ENCODE results near the gene ANTXR1. TPM values are rescaled to one million over a fixed set of nuclear protein-coding genes. Genes with fewer than 3 reads are reported as not detected.

Gene ANTXR1
- total RNA-seq, 1 experiment from 2014 or later: 48.3 TPM

DNA sequence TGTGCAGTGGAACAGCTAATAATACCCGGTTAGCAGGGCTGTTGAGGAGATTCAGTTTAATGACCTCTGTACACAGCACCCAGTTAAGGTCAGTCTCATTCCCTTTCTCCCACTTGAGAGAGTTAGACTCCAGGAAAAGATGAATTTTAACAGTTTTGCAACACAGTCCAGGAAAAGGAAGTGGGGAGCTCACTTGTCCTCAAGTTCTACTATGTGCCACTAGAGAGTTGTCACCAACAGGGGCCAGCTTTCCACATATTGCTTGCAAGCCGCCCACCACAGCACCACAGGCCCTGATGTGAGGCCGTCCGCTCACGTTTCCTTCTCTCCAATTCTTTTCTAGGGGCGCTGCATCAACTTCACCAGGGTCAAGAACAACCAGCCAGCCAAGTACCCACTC lies 231.9 kb downstream of the ANTXR1 start:
- ChIA-PET POLR2A (ENCODE audit: unreplicated experiment) (no interaction called here), CTCF (no interaction called here)
- no peaks in the 10 kb centered on the region for H3F3A ChIP-seq (ENCODE audit: insufficient read depth, low read depth)
- no peaks in the 10 kb centered on the region for H3K79me2 ChIP-seq (ENCODE audit: low read depth)
- BruUV-seq (replicated peaks): no TSS peak
- intact Hi-C loops (cut with micrococcal nuclease; ENCODE audit: unreplicated experiment): no loop called here
- no peak overlapping the region for H2AFZ ChIP-seq
- H3K4me2 ChIP-seq: no peak overlapping the region
- DNase-seq: no peak
- no peaks in the 10 kb centered on the region for H3K4me1 ChIP-seq (replicated peaks; ENCODE audit: insufficient read depth)
- H3K9me2 ChIP-seq (ENCODE audit: insufficient read depth): no peaks in the 10 kb centered on the region
- TF ChIP-seq EZH2 (IDR thresholded peaks at IDR 0.05; ENCODE audit: low read depth): no peak
- TF ChIP-seq, protein P1, sequence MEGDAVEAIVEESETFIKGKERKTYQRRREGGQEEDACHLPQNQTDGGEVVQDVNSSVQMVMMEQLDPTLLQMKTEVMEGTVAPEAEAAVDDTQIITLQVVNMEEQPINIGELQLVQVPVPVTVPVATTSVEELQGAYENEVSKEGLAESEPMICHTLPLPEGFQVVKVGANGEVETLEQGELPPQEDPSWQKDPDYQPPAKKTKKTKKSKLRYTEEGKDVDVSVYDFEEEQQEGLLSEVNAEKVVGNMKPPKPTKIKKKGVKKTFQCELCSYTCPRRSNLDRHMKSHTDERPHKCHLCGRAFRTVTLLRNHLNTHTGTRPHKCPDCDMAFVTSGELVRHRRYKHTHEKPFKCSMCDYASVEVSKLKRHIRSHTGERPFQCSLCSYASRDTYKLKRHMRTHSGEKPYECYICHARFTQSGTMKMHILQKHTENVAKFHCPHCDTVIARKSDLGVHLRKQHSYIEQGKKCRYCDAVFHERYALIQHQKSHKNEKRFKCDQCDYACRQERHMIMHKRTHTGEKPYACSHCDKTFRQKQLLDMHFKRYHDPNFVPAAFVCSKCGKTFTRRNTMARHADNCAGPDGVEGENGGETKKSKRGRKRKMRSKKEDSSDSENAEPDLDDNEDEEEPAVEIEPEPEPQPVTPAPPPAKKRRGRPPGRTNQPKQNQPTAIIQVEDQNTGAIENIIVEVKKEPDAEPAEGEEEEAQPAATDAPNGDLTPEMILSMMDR (conservative IDR thresholded peaks at IDR 0.05): no peak
- no peaks in the 10 kb centered on the region for H3K27me3 ChIP-seq (ENCODE audit: insufficient read depth, low read depth)
- no peaks in the 10 kb centered on the region; the same call in 1 of the 2 replicates for H3K36me3 ChIP-seq (ENCODE audit: low read depth)
- H4K20me1 ChIP-seq (ENCODE audit: insufficient read depth): no peaks in the 10 kb centered on the region
- no peak overlapping the region for H3K27ac ChIP-seq
- no peaks in the 10 kb centered on the region for H3K9me3 ChIP-seq (ENCODE audit: insufficient read depth, low read depth)
- H3K4me3 ChIP-seq: no peak overlapping the region

DNA sequence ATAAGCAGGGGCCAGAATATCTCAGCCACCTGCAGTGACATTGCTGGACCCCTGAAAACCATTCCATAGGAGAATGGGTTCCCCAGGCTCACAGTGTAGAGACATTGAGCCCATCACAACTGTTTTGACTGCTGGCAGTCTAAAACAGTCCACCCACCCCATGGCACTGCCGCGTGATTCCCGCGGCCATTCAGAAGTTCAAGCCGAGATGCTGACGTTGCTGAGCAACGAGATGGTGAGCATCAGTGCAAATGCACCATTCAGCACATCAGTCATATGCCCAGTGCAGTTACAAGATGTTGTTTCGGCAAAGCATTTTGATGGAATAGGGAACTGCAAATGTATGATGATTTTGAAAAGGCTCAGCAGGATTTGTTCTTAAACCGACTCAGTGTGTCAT lies 234.6 kb downstream of the ANTXR1 start:
- H3K27ac ChIP-seq: no peak overlapping the region
- ChIA-PET CTCF (no interaction called here), POLR2A (ENCODE audit: unreplicated experiment) (no interaction called here)
- no peaks in the 10 kb centered on the region for H3K4me1 ChIP-seq (replicated peaks; ENCODE audit: insufficient read depth)
- no peaks in the 10 kb centered on the region for H3K79me2 ChIP-seq (ENCODE audit: low read depth)
- H3K36me3 ChIP-seq (ENCODE audit: low read depth): no peaks in the 10 kb centered on the region; the same call in 1 of the 2 replicates
- no peak for DNase-seq
- no peak overlapping the region for H2AFZ ChIP-seq
- H3K27me3 ChIP-seq (ENCODE audit: insufficient read depth, low read depth): no peaks in the 10 kb centered on the region
- no peaks in the 10 kb centered on the region for H4K20me1 ChIP-seq (ENCODE audit: insufficient read depth)
- TSS peak; percentile 34 for BruUV-seq (replicated peaks)
- H3K9me3 ChIP-seq (ENCODE audit: insufficient read depth, low read depth): no peaks in the 10 kb centered on the region
- H3F3A ChIP-seq (ENCODE audit: insufficient read depth, low read depth): no peaks in the 10 kb centered on the region
- TF ChIP-seq, protein P1 (conservative IDR thresholded peaks at IDR 0.05): no peak
- no peak for TF ChIP-seq EZH2 (IDR thresholded peaks at IDR 0.05; ENCODE audit: low read depth)
- no peak overlapping the region for H3K4me3 ChIP-seq
- intact Hi-C loops (cut with micrococcal nuclease; ENCODE audit: unreplicated experiment): no loop called here
- H3K9me2 ChIP-seq (ENCODE audit: insufficient read depth): no peaks in the 10 kb centered on the region
- H3K4me2 ChIP-seq: no peak overlapping the region

DNA sequence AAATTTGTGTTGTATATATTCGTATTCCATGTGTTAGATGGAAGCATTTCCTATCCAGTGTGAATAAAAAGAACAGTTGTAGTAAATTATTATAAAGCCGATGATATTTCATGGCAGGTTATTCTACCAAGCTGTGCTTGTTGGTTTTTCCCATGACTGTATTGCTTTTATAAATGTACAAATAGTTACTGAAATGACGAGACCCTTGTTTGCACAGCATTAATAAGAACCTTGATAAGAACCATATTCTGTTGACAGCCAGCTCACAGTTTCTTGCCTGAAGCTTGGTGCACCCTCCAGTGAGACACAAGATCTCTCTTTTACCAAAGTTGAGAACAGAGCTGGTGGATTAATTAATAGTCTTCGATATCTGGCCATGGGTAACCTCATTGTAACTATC lies 235.3 kb downstream of the ANTXR1 start:
- Histone ChIP-seq H3F3A (ENCODE audit: insufficient read depth, low read depth) (no peaks in the 10 kb centered on the region), H3K9me2 (ENCODE audit: insufficient read depth) (no peaks in the 10 kb centered on the region), H3K4me3 (no peak overlapping the region), H4K20me1 (ENCODE audit: insufficient read depth) (no peaks in the 10 kb centered on the region), H2AFZ (no peak overlapping the region), H3K27me3 (ENCODE audit: insufficient read depth, low read depth) (no peaks in the 10 kb centered on the region), H3K79me2 (ENCODE audit: low read depth) (no peaks in the 10 kb centered on the region), H3K36me3 (ENCODE audit: low read depth) (no peaks in the 10 kb centered on the region; the same call in 1 of the 2 replicates), H3K4me2 (no peak overlapping the region), H3K9me3 (ENCODE audit: insufficient read depth, low read depth) (no peaks in the 10 kb centered on the region), H3K4me1 (replicated peaks; ENCODE audit: insufficient read depth) (no peaks in the 10 kb centered on the region), H3K27ac (no peak overlapping the region)
- CTCF ChIA-PET: no interaction called here
- intact Hi-C loops (cut with micrococcal nuclease; ENCODE audit: unreplicated experiment): no loop called here
- POLR2A ChIA-PET (ENCODE audit: unreplicated experiment): no interaction called here
- TF ChIP-seq EZH2 (IDR thresholded peaks at IDR 0.05; ENCODE audit: low read depth): no peak
- TF ChIP-seq, protein P1 (conservative IDR thresholded peaks at IDR 0.05): no peak
- no TSS peak for BruUV-seq (replicated peaks)
- no peak for DNase-seq
